LNCaP clone FGC (cell line): ENCODE measurements around the gene LIMK2.
"Not testable (repeated sequence)": the region's sequence is repeated elsewhere in the genome, so short reads cannot be mapped to it uniquely, and the experiment has no call there.

ENCODE experiments used
- DNase-seq: peaks from one replicate; pipeline ENCODE4 v3.0.0-alpha.2; 2011; ENCODE audit warnings: low read depth
- H3K4me3 ChIP-seq: 2 replicates; pipeline ENCODE4 v1.5.1; 2011; ENCODE audit warnings: mild to moderate bottlenecking, low read depth, low read length, control low read depth
- TF ChIP-seq, protein P1 (sequence below): IDR thresholded peaks from 2 replicates; pipeline ENCODE4 v1.5.1; 2012; ENCODE audit warnings: mild to moderate bottlenecking; ENCODE audit not compliant: control insufficient read depth, insufficient read depth; ENCODE audit errors: extremely low read depth

The LIMK2 gene

GRCh38 chr22:31221084-31221483, 9.0 kb downstream of the LIMK2 start:
- H3K4me3 ChIP-seq = no peak overlapping the region
- TF ChIP-seq, protein P1, sequence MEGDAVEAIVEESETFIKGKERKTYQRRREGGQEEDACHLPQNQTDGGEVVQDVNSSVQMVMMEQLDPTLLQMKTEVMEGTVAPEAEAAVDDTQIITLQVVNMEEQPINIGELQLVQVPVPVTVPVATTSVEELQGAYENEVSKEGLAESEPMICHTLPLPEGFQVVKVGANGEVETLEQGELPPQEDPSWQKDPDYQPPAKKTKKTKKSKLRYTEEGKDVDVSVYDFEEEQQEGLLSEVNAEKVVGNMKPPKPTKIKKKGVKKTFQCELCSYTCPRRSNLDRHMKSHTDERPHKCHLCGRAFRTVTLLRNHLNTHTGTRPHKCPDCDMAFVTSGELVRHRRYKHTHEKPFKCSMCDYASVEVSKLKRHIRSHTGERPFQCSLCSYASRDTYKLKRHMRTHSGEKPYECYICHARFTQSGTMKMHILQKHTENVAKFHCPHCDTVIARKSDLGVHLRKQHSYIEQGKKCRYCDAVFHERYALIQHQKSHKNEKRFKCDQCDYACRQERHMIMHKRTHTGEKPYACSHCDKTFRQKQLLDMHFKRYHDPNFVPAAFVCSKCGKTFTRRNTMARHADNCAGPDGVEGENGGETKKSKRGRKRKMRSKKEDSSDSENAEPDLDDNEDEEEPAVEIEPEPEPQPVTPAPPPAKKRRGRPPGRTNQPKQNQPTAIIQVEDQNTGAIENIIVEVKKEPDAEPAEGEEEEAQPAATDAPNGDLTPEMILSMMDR = no peak
- no peak for DNase-seq

GRCh38 chr22:31222736-31223135, 10.6 kb downstream of the LIMK2 start:
- no peak overlapping the region for H3K4me3 ChIP-seq
- no peak for DNase-seq
- TF ChIP-seq, protein P1 = no peak

GRCh38 chr22:31223786-31224191, 11.7 kb downstream of the LIMK2 start:
- no peak overlapping the region for H3K4me3 ChIP-seq
- no peak for DNase-seq
- TF ChIP-seq, protein P1 = no peak

GRCh38 chr22:31224691-31225090, 12.6 kb downstream of the LIMK2 start:
- not testable (repeated sequence) for H3K4me3 ChIP-seq, DNase-seq

- TF ChIP-seq, protein P1 = no peak
- no peak for DNase-seq
- no peak overlapping the region for H3K4me3 ChIP-seq
Observed at GRCh38 chr22:31227186-31227585, 15.1 kb downstream of the LIMK2 start.

GRCh38 chr22:31229402-31230079, 17.4 kb downstream of the LIMK2 start:
- no peak for DNase-seq
- H3K4me3 ChIP-seq = no peak overlapping the region
- TF ChIP-seq, protein P1 = no peak

GRCh38 chr22:31230155-31230870, 18.2 kb downstream of the LIMK2 start:
- no peak for DNase-seq
- TF ChIP-seq, protein P1 = no peak
- H3K4me3 ChIP-seq = no peak overlapping the region
